GM23338 (cell line): ENCODE data around the gene TNFSF13B. TPM values are rescaled to one million over a fixed set of nuclear protein-coding genes. Genes with fewer than 3 reads are reported as not detected.

Experiments
- ATAC-seq: fragments of 200-7000 bp; cut with Tn5 transposase; 3 replicates; pipeline ENCODE4 v1.9.1; 2020
- DNase-seq: peaks from one replicate; pipeline ENCODE4 v3.0.0-alpha.2; 2015; ENCODE audit warnings: low spot score
- H2AFZ ChIP-seq: fragments of 200-600 bp; sonication (generic); 2 replicates; pipeline ENCODE4 v1.8.0; 2016; ENCODE audit warnings: antibody characterized with exemption, mild to moderate bottlenecking, moderate library complexity
- H3F3A ChIP-seq: fragments of 200-600 bp; sonication (generic); replicated peaks from 2 replicates; pipeline ENCODE4 v1.8.0; 2017; ENCODE audit warnings: antibody characterized with exemption, mixed run types, low read depth
- H3K27ac ChIP-seq: fragments of 200-600 bp; sonication (generic); 2 replicates; pipeline ENCODE4 v1.6.1; 2016; ENCODE audit warnings: low read depth
- H3K27me3 ChIP-seq: fragments of 200-600 bp; sonication (generic); 2 replicates; pipeline ENCODE4 v1.8.0; 2016; ENCODE audit warnings: mild to moderate bottlenecking, mixed run types, moderate library complexity; ENCODE audit not compliant: insufficient read depth
- H3K36me3 ChIP-seq: fragments of 200-600 bp; sonication (generic); 2 replicates; pipeline ENCODE4 v1.8.0; 2016; ENCODE audit warnings: mild to moderate bottlenecking; ENCODE audit not compliant: insufficient read depth
- H3K4me1 ChIP-seq: fragments of 200-600 bp; sonication (generic); 2 replicates; pipeline ENCODE4 v1.8.0; 2016; ENCODE audit warnings: mild to moderate bottlenecking, moderate library complexity; ENCODE audit not compliant: insufficient read depth
- H3K4me2 ChIP-seq: fragments of 200-600 bp; sonication (generic); 2 replicates; pipeline ENCODE4 v1.7.1; 2017; ENCODE audit warnings: mixed run types
- H3K4me3 ChIP-seq: fragments of 200-600 bp; sonication (generic); 2 replicates; pipeline ENCODE4 v1.6.1; 2016; ENCODE audit warnings: mixed run types
- H3K79me2 ChIP-seq: fragments of 200-600 bp; sonication (generic); replicated peaks from 2 replicates; pipeline ENCODE4 v1.8.0; 2017; ENCODE audit warnings: mild to moderate bottlenecking; ENCODE audit not compliant: insufficient read depth
- H3K9me2 ChIP-seq: fragments of 200-600 bp; sonication (generic); 2 replicates; pipeline ENCODE4 v1.8.0; 2017; ENCODE audit not compliant: insufficient read depth
- H4K20me1 ChIP-seq: fragments of 200-600 bp; sonication (generic); replicated peaks from 2 replicates; pipeline ENCODE4 v1.8.0; 2017; ENCODE audit warnings: mild to moderate bottlenecking; ENCODE audit not compliant: insufficient read depth
- H3K27ac Mint-ChIP-seq: 2 replicates; pipeline ENCODE4 v1.8.0; 2020; ENCODE audit warnings: inconsistent platforms, mild to moderate bottlenecking, moderate library complexity, mixed read lengths
- H3K27me3 Mint-ChIP-seq: 3 replicates; pipeline ENCODE4 v1.8.0; 2022; ENCODE audit warnings: low read depth, mild to moderate bottlenecking, moderate library complexity, mixed read lengths, inconsistent platforms; ENCODE audit not compliant: insufficient read depth, poor library complexity
- H3K36me3 Mint-ChIP-seq: 3 replicates; pipeline ENCODE4 v1.8.0; 2021; ENCODE audit warnings: low read depth, mild to moderate bottlenecking, inconsistent platforms, moderate library complexity, mixed read lengths
- H3K4me1 Mint-ChIP-seq: 3 replicates; pipeline ENCODE4 v1.8.0; 2020; ENCODE audit warnings: mild to moderate bottlenecking, inconsistent platforms, mixed read lengths
- H3K4me3 Mint-ChIP-seq: 3 replicates; pipeline ENCODE4 v1.8.0; 2021; ENCODE audit warnings: moderate library complexity, mild to moderate bottlenecking, inconsistent platforms, mixed read lengths
- H3K9me3 Mint-ChIP-seq: 3 replicates; pipeline ENCODE4 v1.8.0; 2020; ENCODE audit warnings: moderate library complexity, mild to moderate bottlenecking, inconsistent platforms, mixed read lengths
- CREB1 ChIP-seq: fragments of 250-450 bp; sonication (Bioruptor Pico); IDR thresholded peaks from 2 replicates; pipeline ENCODE4 v1.5.0; 2020; ENCODE audit warnings: low read depth, mild to moderate bottlenecking, moderate library complexity
- CTCF ChIP-seq, 2 experiments: fragments of 200-600 bp in 1 of 2; sonication (generic) in 1 of 2; conservative IDR thresholded peaks; 2 replicates each; pipeline versions ENCODE4 v1.5.1 to v1.6.1; 2016 to 2017; ENCODE audit warnings: antibody characterized with exemption in 2 of 2, low read depth in 2 of 2, mild to moderate bottlenecking in 2 of 2, moderate library complexity in 1 of 2
- ETS1 ChIP-seq: IDR thresholded peaks from 2 replicates; pipeline ENCODE4 v1.6.1; 2016; ENCODE audit warnings: antibody characterized with exemption
- EZH2 ChIP-seq: fragments of 200-600 bp; sonication (generic); IDR thresholded peaks from one replicate; pipeline ENCODE4 v1.8.0; 2017; ENCODE audit warnings: antibody characterized with exemption, mild to moderate bottlenecking, low read depth; ENCODE audit not compliant: unreplicated experiment
- EZH2phosphoT487 ChIP-seq: fragments of 200-600 bp; sonication (generic); IDR thresholded peaks from one replicate; pipeline ENCODE4 v1.8.1; 2018; ENCODE audit warnings: antibody characterized with exemption; ENCODE audit not compliant: unreplicated experiment
- JUNB ChIP-seq: IDR thresholded peaks from one replicate; pipeline ENCODE4 v1.6.1; 2016; ENCODE audit warnings: antibody characterized with exemption; ENCODE audit not compliant: unreplicated experiment
- NANOG ChIP-seq: IDR thresholded peaks from 2 replicates; pipeline ENCODE4 v1.6.1; 2016; ENCODE audit warnings: antibody characterized with exemption, borderline replicate concordance
- POLR2AphosphoS5 ChIP-seq: IDR thresholded peaks from 2 replicates; pipeline ENCODE4 v1.6.1; 2016; ENCODE audit warnings: antibody characterized with exemption, low read depth
- REST ChIP-seq: IDR thresholded peaks from one replicate; pipeline ENCODE4 v1.6.1; 2018; ENCODE audit warnings: antibody characterized with exemption; ENCODE audit not compliant: unreplicated experiment
- STAT1 ChIP-seq: IDR thresholded peaks from one replicate; pipeline ENCODE4 v1.6.1; 2016; ENCODE audit warnings: antibody characterized with exemption; ENCODE audit not compliant: unreplicated experiment
- ZNF114 ChIP-seq: fragments of 250-450 bp; sonication (Bioruptor Pico); IDR thresholded peaks from 2 replicates; pipeline ENCODE4 v1.5.0; 2020; ENCODE audit warnings: mild to moderate bottlenecking, moderate library complexity
- ZNF331 ChIP-seq: fragments of 250-450 bp; sonication (Bioruptor Pico); IDR thresholded peaks from 2 replicates; pipeline ENCODE4 v1.5.0; 2020; ENCODE audit warnings: low read depth, mild to moderate bottlenecking, moderate library complexity
- ZNF462 ChIP-seq: fragments of 250-450 bp; sonication (Bioruptor Pico); IDR thresholded peaks from 2 replicates; pipeline ENCODE4 v1.5.0; 2020; ENCODE audit warnings: mild to moderate bottlenecking, moderate library complexity
- polyA plus RNA-seq: library from polyadenylated mRNA; unstranded; fragments of >200 nt; fragmentation: Nextera tagmentation; extraction: Ambion mirVana; gene quantifications from 2 replicates; pipeline ENCODE4 v1.2.1, GENCODE V29; 2016
- total RNA-seq: library from RNA; depleted of rRNA; stranded (reverse); fragments of >200 nt; shearing (Covaris generic); gene quantifications from 2 replicates; pipeline ENCODE4 v1.2.3, GENCODE V29; 2014

Gene TNFSF13B
- total and polyA plus RNA-seq, 2 experiments from 2014 or later: 0.10 to 0.55 TPM

- TF ChIP-seq ZNF114 (no peak), POLR2AphosphoS5 (no peak), EZH2phosphoT487 (no peak), JUNB (no peak), ZNF331 (CRISPR knock-in tag) (no peak), STAT1 (no peak), EZH2 (no peak), REST (no peak), CTCF (conservative IDR thresholded peaks at IDR 0.05; ENCODE audit: low read depth in 2 of 2) (no peak), ETS1 (no peak), CREB1 (no peak), NANOG (no peak), ZNF462 (no peak)
- DNase-seq: no peak
- no peak overlapping the region for H3K4me3 ChIP-seq
- Mint-ChIP-seq H3K4me1 (peaks cover 12% of the 10 kb centered on the region), H3K27me3 (no peaks in the 10 kb centered on the region), H3K27ac (no peak overlapping the region), H3K36me3 (peaks cover 2% of the 10 kb centered on the region; the same call in 1 of the 3 replicates), H3K9me3 (peaks cover 7% of the 10 kb centered on the region; the same call in 1 of the 3 replicates), H3K4me3 (no peak overlapping the region)
- H3K27ac ChIP-seq: no peak overlapping the region
- no peaks in the 10 kb centered on the region for H3K27me3 ChIP-seq
- H4K20me1 ChIP-seq: no peaks in the 10 kb centered on the region
- no peak overlapping the region for H3K4me2 ChIP-seq
- no peaks in the 10 kb centered on the region for H3K4me1 ChIP-seq
- peaks cover 3% of the 10 kb centered on the region; the same call in 1 of the 2 replicates for H3K9me2 ChIP-seq
- no peaks in the 10 kb centered on the region for H3F3A ChIP-seq
- no peak for ATAC-seq
- H3K36me3 ChIP-seq: no peaks in the 10 kb centered on the region
- no peak overlapping the region for H2AFZ ChIP-seq
- no peaks in the 10 kb centered on the region for H3K79me2 ChIP-seq
Measured at GRCh38 chr13:108313382-108313781, 43.9 kb downstream of the TNFSF13B start.
